ENCODE data around the gene NRDE2. TPM values are rescaled to one million over a fixed set of nuclear protein-coding genes. Genes with fewer than 3 reads are reported as not detected.

Gene NRDE2
- total and polyA plus RNA-seq, 4 donors, result 12.9 to 15.9 (median 15.5) TPM

- H3K9me3 ChIP-seq (ENCODE audit: control insufficient read depth, insufficient read depth, low read length), result no peaks in the 10 kb centered on the region
- no peaks in the 10 kb centered on the region for H3K27me3 ChIP-seq (ENCODE audit: control insufficient read depth, insufficient read depth, low read length)
- H3K36me3 ChIP-seq (ENCODE audit: control insufficient read depth, insufficient read depth, low read length), result no peaks in the 10 kb centered on the region
- WGBS (ENCODE audit: insufficient coverage), result 78% methylated on average over 1 of the region's 1 CpG
- H3K4me1 ChIP-seq (ENCODE audit: control insufficient read depth, insufficient read depth, low read length), result no peaks in the 10 kb centered on the region
- peak in 1 of 6 donors; percentile 71 for DNase-seq (ENCODE audit: low read depth in 4 of 6, low spot score in 6 of 6)
- no peak overlapping the region for H3K4me3 ChIP-seq (ENCODE audit: low read depth, low read length)
- H3K27ac ChIP-seq (ENCODE audit: low read depth, low read length), result no peak overlapping the region
These were observed 37.4 kb upstream of the NRDE2 start for GRCh38 chr14:90368946-90369721.

GRCh38 chr14:90362558-90362896 lies 30.8 kb upstream of the NRDE2 start:
- 100% methylated on average over 2 of the region's 4 CpGs for WGBS (ENCODE audit: insufficient coverage)
- Histone ChIP-seq H3K36me3 (ENCODE audit: control insufficient read depth, insufficient read depth, low read length) (no peaks in the 10 kb centered on the region), H3K9me3 (ENCODE audit: control insufficient read depth, insufficient read depth, low read length) (no peaks in the 10 kb centered on the region), H3K27me3 (ENCODE audit: control insufficient read depth, insufficient read depth, low read length) (no peaks in the 10 kb centered on the region), H3K4me1 (ENCODE audit: control insufficient read depth, insufficient read depth, low read length) (no peaks in the 10 kb centered on the region), H3K4me3 (ENCODE audit: low read depth, low read length) (no peak overlapping the region), H3K27ac (ENCODE audit: low read depth, low read length) (no peak overlapping the region)
- no peak for DNase-seq (ENCODE audit: low read depth in 4 of 6, low spot score in 6 of 6)

GRCh38 chr14:90361865-90362557 lies 30.3 kb upstream of the NRDE2 start:
- Histone ChIP-seq H3K4me1 (ENCODE audit: control insufficient read depth, insufficient read depth, low read length) (no peaks in the 10 kb centered on the region), H3K27ac (ENCODE audit: low read depth, low read length) (no peak overlapping the region), H3K36me3 (ENCODE audit: control insufficient read depth, insufficient read depth, low read length) (no peaks in the 10 kb centered on the region), H3K9me3 (ENCODE audit: control insufficient read depth, insufficient read depth, low read length) (no peaks in the 10 kb centered on the region), H3K4me3 (ENCODE audit: low read depth, low read length) (no peak overlapping the region), H3K27me3 (ENCODE audit: control insufficient read depth, insufficient read depth, low read length) (no peaks in the 10 kb centered on the region)
- DNase-seq (ENCODE audit: low read depth in 4 of 6, low spot score in 6 of 6), result no peak
- WGBS (ENCODE audit: insufficient coverage), result 92% methylated on average over 4 of the region's 7 CpGs

GRCh38 chr14:90358359-90358758 lies 26.6 kb upstream of the NRDE2 start:
- H3K4me1 ChIP-seq (ENCODE audit: control insufficient read depth, insufficient read depth, low read length), result no peaks in the 10 kb centered on the region
- 97% methylated on average over 3 of the region's 4 CpGs for WGBS (ENCODE audit: insufficient coverage)
- no peaks in the 10 kb centered on the region for H3K36me3 ChIP-seq (ENCODE audit: control insufficient read depth, insufficient read depth, low read length)
- no peaks in the 10 kb centered on the region for H3K9me3 ChIP-seq (ENCODE audit: control insufficient read depth, insufficient read depth, low read length)
- H3K4me3 ChIP-seq (ENCODE audit: low read depth, low read length), result no peak overlapping the region
- H3K27me3 ChIP-seq (ENCODE audit: control insufficient read depth, insufficient read depth, low read length), result no peaks in the 10 kb centered on the region
- no peak overlapping the region for H3K27ac ChIP-seq (ENCODE audit: low read depth, low read length)
- DNase-seq (ENCODE audit: low read depth in 4 of 6, low spot score in 6 of 6), result no peak

- Histone ChIP-seq H3K4me1 (ENCODE audit: control insufficient read depth, insufficient read depth, low read length) (no peaks in the 10 kb centered on the region), H3K27ac (ENCODE audit: low read depth, low read length) (no peak overlapping the region), H3K9me3 (ENCODE audit: control insufficient read depth, insufficient read depth, low read length) (no peaks in the 10 kb centered on the region), H3K4me3 (ENCODE audit: low read depth, low read length) (no peak overlapping the region), H3K36me3 (ENCODE audit: control insufficient read depth, insufficient read depth, low read length) (no peaks in the 10 kb centered on the region), H3K27me3 (ENCODE audit: control insufficient read depth, insufficient read depth, low read length) (no peaks in the 10 kb centered on the region)
- no peak for DNase-seq (ENCODE audit: low read depth in 4 of 6, low spot score in 6 of 6)
- no CpG with 5 or more reads among the region's 1 CpG for WGBS (ENCODE audit: insufficient coverage)
These were observed 25.2 kb upstream of the NRDE2 start for GRCh38 chr14:90356925-90357324.

- Histone ChIP-seq H3K27ac (ENCODE audit: low read depth, low read length) (no peak overlapping the region), H3K4me3 (ENCODE audit: low read depth, low read length) (no peak overlapping the region), H3K9me3 (ENCODE audit: control insufficient read depth, insufficient read depth, low read length) (no peaks in the 10 kb centered on the region), H3K4me1 (ENCODE audit: control insufficient read depth, insufficient read depth, low read length) (no peaks in the 10 kb centered on the region), H3K36me3 (ENCODE audit: control insufficient read depth, insufficient read depth, low read length) (no peaks in the 10 kb centered on the region), H3K27me3 (ENCODE audit: control insufficient read depth, insufficient read depth, low read length) (no peaks in the 10 kb centered on the region)
- WGBS (ENCODE audit: insufficient coverage), result 69% methylated on average over 5 of the region's 8 CpGs
- DNase-seq (ENCODE audit: low read depth in 4 of 6, low spot score in 6 of 6), result peak in 1 of 6 donors; percentile 63
These were observed 24.1 kb upstream of the NRDE2 start for GRCh38 chr14:90355540-90356518.

GRCh38 chr14:90354551-90355298 lies 23.0 kb upstream of the NRDE2 start:
- H3K4me3 ChIP-seq (ENCODE audit: low read depth, low read length), result no peak overlapping the region
- no peak for DNase-seq (ENCODE audit: low read depth in 4 of 6, low spot score in 6 of 6)

GRCh38 chr14:90349739-90350138 lies 18.0 kb upstream of the NRDE2 start:
- WGBS (ENCODE audit: insufficient coverage), result 69% methylated on average over 4 of the region's 4 CpGs
- no peaks in the 10 kb centered on the region for H3K9me3 ChIP-seq (ENCODE audit: control insufficient read depth, insufficient read depth, low read length)
- peaks cover 4% of the 10 kb centered on the region for H3K4me1 ChIP-seq (ENCODE audit: control insufficient read depth, insufficient read depth, low read length)
- H3K27me3 ChIP-seq (ENCODE audit: control insufficient read depth, insufficient read depth, low read length), result no peaks in the 10 kb centered on the region
- DNase-seq (ENCODE audit: low read depth in 4 of 6, low spot score in 6 of 6), result no peak
- no peak overlapping the region for H3K4me3 ChIP-seq (ENCODE audit: low read depth, low read length)
- no peaks in the 10 kb centered on the region for H3K36me3 ChIP-seq (ENCODE audit: control insufficient read depth, insufficient read depth, low read length)
- H3K27ac ChIP-seq (ENCODE audit: low read depth, low read length), result no peak overlapping the region

More at GRCh38 chr14:90354551-90355298, 23.0 kb upstream of the NRDE2 start:
- Histone ChIP-seq H3K4me1 (ENCODE audit: control insufficient read depth, insufficient read depth, low read length) (no peaks in the 10 kb centered on the region), H3K9me3 (ENCODE audit: control insufficient read depth, insufficient read depth, low read length) (no peaks in the 10 kb centered on the region), H3K27me3 (ENCODE audit: control insufficient read depth, insufficient read depth, low read length) (no peaks in the 10 kb centered on the region), H3K27ac (ENCODE audit: low read depth, low read length) (no peak overlapping the region), H3K36me3 (ENCODE audit: control insufficient read depth, insufficient read depth, low read length) (no peaks in the 10 kb centered on the region)
- 82% methylated on average over 15 of the region's 16 CpGs for WGBS (ENCODE audit: insufficient coverage)

- no peak overlapping the region for H3K27ac ChIP-seq (ENCODE audit: low read depth, low read length)
- no peaks in the 10 kb centered on the region for H3K36me3 ChIP-seq (ENCODE audit: control insufficient read depth, insufficient read depth, low read length)
- no peak overlapping the region for H3K4me3 ChIP-seq (ENCODE audit: low read depth, low read length)
- DNase-seq (ENCODE audit: low read depth in 4 of 6, low spot score in 6 of 6), result no peak
- no CpG with 5 or more reads among the region's 2 CpGs for WGBS (ENCODE audit: insufficient coverage)
- no peaks in the 10 kb centered on the region for H3K27me3 ChIP-seq (ENCODE audit: control insufficient read depth, insufficient read depth, low read length)
- H3K9me3 ChIP-seq (ENCODE audit: control insufficient read depth, insufficient read depth, low read length), result no peaks in the 10 kb centered on the region
- H3K4me1 ChIP-seq (ENCODE audit: control insufficient read depth, insufficient read depth, low read length), result peaks cover 4% of the 10 kb centered on the region
These were observed 16.5 kb upstream of the NRDE2 start for GRCh38 chr14:90348270-90348669.

Measured in spinal cord (tissue), 10 donors.